Activated T-helper 1 cell treated with anti-CD3 and anti-CD28 coated beads, Interleukin-12 subunit alpha, Interleukin-12 subunit beta, Interleukin-2, Interleukin-4 antibody, amounts not matched to agents 30 ng/mL and 10 ng/mL and 1 ng/mL, durations not matched to agents 14 hours and 24 hours and 36 hours (primary cell): Measurements from ENCODE around the gene PNPLA7. TPM values are rescaled to one million over a fixed set of nuclear protein-coding genes. Genes with fewer than 3 reads are reported as not detected.
"Not testable (repeated sequence)": the region's sequence is repeated elsewhere in the genome, so short reads cannot be mapped to it uniquely, and the experiment has no call there.

Source experiments
- DNase-seq: peaks from one replicate; pipeline ENCODE4 v3.0.0; 2021; ENCODE audit warnings: low spot score
- H3K27ac Mint-ChIP-seq: one replicate; pipeline ENCODE4 v1.8.0; 2021; ENCODE audit warnings: mild to moderate bottlenecking, mixed read lengths
- H3K27me3 Mint-ChIP-seq: one replicate; pipeline ENCODE4 v1.8.0; 2022; ENCODE audit warnings: mild to moderate bottlenecking, moderate library complexity, mixed read lengths; ENCODE audit not compliant: insufficient read depth
- H3K36me3 Mint-ChIP-seq: one replicate; pipeline ENCODE4 v1.8.0; 2021; ENCODE audit warnings: low read depth, mixed read lengths
- H3K4me1 Mint-ChIP-seq: one replicate; pipeline ENCODE4 v1.8.0; 2021; ENCODE audit warnings: low read depth, mixed read lengths
- H3K4me3 Mint-ChIP-seq: one replicate; pipeline ENCODE4 v1.8.0; 2021; ENCODE audit warnings: mild to moderate bottlenecking, moderate library complexity, mixed read lengths
- H3K9me3 Mint-ChIP-seq: one replicate; pipeline ENCODE4 v1.8.0; 2021; ENCODE audit warnings: mixed read lengths
- intact Hi-C: fragments of 100-400 bp; cut with micrococcal nuclease; formaldehyde crosslinking; loops from one replicate; pipeline ENCODE4 v1.15.1; 2024
- total RNA-seq: library from RNA; stranded (reverse); gene quantifications from 2 replicates; pipeline ENCODE4 v1.2.3, GENCODE V29; 2022

PNPLA7 gene
- total RNA-seq, 1 donor from 2014 or later: 1.2 TPM

GRCh38 chr9:137410891-137411249, 139.3 kb downstream of the PNPLA7 start:
- intact Hi-C loops: loop anchor here (1.0 kb wide), 1 partner anchor 11 kb away; no protein-coding TSS in a partner anchor

GRCh38 chr9:137410236-137410890, 139.8 kb downstream of the PNPLA7 start:
- H3K27me3 Mint-ChIP-seq, intact Hi-C loops, H3K4me1 Mint-ChIP-seq, H3K27ac Mint-ChIP-seq, H3K9me3 Mint-ChIP-seq, H3K4me3 Mint-ChIP-seq, DNase-seq, H3K36me3 Mint-ChIP-seq: not testable (repeated sequence)

More at GRCh38 chr9:137410891-137411249, 139.3 kb downstream of the PNPLA7 start:
- Mint-ChIP-seq H3K27me3 (no peaks in the 10 kb centered on the region), H3K4me3 (no peak overlapping the region), H3K36me3 (no peaks in the 10 kb centered on the region), H3K27ac (no peak overlapping the region), H3K4me1 (no peaks in the 10 kb centered on the region), H3K9me3 (no peaks in the 10 kb centered on the region)
- DNase-seq: no peak

Other genes starting within 250 kb of the PNPLA7 start
- gene NRARP, start 248.1 kb downstream of the PNPLA7 start, total RNA-seq: 15.2 and 15.4 TPM in 2 replicates
- 4.8 and 4.9 TPM in 2 replicates for gene EXD3, start 127.2 kb downstream of the PNPLA7 start, total RNA-seq
- gene NOXA1, start 127.0 kb downstream of the PNPLA7 start, total RNA-seq: 0.49 and 0.54 TPM in 2 replicates
- gene ENTPD8, start 109.0 kb downstream of the PNPLA7 start, total RNA-seq: not detected in 2 replicates
- gene NSMF, start 91.1 kb downstream of the PNPLA7 start, total RNA-seq: 57.2 and 58.9 TPM in 2 replicates
- 53.8 and 56.0 TPM in 2 replicates for gene MRPL41, start 1.5 kb upstream of the PNPLA7 start, total RNA-seq
- 50.3 and 52.1 TPM in 2 replicates for gene DPH7, start 28.5 kb upstream of the PNPLA7 start, total RNA-seq
- 88.2 and 94.9 TPM in 2 replicates for gene ZMYND19, start 40.1 kb upstream of the PNPLA7 start, total RNA-seq
- 65.7 and 70.3 TPM in 2 replicates for gene ARRDC1, start 55.3 kb upstream of the PNPLA7 start, total RNA-seq
- 97.0 and 98.1 TPM in 2 replicates for gene EHMT1, start 68.6 kb upstream of the PNPLA7 start, total RNA-seq